Measurements from ENCODE around the gene ADCK2.
"Not testable (repeated sequence)": the region's sequence is repeated elsewhere in the genome, so short reads cannot be mapped to it uniquely, and the experiment has no call there.

Gene ADCK2

DNA sequence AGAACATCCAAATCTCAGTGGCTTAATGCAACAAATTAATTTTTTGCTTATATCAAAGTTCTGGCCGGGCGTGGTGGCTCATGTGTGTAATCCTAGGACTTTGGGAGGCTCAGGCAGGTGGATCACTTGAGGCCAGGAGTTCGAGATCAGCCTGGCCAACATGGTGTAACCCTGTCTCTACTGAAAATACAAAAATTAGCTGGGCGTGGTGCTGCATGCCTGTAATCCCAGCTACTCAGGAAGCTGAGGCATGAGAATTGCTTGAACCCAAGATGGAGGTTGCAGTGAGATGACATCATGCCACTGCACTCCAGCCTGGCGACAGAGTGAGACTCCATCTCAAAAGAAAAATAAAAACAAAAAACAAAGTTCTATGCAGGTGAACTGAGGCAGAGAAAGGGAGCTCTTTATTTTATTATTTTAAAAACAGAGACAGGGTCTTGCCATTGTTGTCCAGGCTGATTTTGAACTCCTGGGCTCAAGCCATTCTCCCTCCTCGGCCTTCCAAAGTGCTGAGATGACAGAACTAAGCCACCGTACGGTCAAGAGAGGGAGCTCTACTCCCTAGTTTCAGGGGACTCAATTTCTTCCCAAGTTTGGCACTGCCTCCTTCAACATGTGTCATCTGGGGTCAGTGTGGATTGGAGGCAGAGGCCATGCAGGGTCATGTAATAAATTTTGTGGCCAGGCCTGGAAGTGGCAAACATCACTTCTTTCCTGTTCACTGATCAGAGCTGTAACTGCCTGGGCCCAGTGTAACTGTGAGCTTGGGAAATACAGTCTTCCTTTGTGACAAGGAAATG lies 2.4 kb downstream of the ADCK2 start:
- Histone ChIP-seq H3K27me3 (ENCODE audit: control insufficient read depth, insufficient read depth, low read length) (no peaks in the 10 kb centered on the region), H3K4me3 (ENCODE audit: low read length) (no peak overlapping the region), H3K36me3 (ENCODE audit: control insufficient read depth, insufficient read depth, low read length) (no peaks in the 10 kb centered on the region), H3K9me3 (ENCODE audit: control insufficient read depth, insufficient read depth, low read length) (no peaks in the 10 kb centered on the region), H3K27ac (ENCODE audit: low read length) (no peak overlapping the region), H3K4me1 (ENCODE audit: control insufficient read depth, insufficient read depth, low read length) (peaks cover 3% of the 10 kb centered on the region; the same call in 1 of the 2 replicates)
- no peak for DNase-seq (ENCODE audit: low read depth, low spot score)
- no CpG with 5 or more reads among the region's 8 CpGs for WGBS (ENCODE audit: insufficient coverage, insufficient read length)

DNA sequence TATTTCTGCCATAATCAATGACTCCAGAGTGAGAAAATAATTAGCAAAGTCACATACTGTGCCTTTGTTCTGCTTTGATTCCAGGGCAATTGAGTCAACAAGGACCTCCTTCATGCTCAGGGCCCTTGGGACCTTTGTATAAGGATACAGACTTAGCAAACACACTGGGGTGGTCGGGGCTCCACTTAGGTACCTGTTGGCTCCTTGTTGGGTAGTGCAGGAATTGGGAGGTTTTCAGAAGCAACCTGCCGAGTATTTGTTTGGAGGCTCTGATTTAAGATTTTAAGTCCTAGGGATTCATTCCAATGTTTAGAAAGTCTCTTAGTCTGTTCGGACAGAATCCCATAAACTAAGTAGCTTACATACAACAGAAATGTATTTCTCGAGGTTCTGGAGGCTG lies 3.0 kb downstream of the ADCK2 start:
- WGBS (ENCODE audit: insufficient coverage, insufficient read length) = no CpG with 5 or more reads among the region's 4 CpGs
- H3K9me3 ChIP-seq (ENCODE audit: control insufficient read depth, insufficient read depth, low read length) = no peaks in the 10 kb centered on the region
- no peaks in the 10 kb centered on the region for H3K36me3 ChIP-seq (ENCODE audit: control insufficient read depth, insufficient read depth, low read length)
- DNase-seq (ENCODE audit: low read depth, low spot score) = no peak
- no peak overlapping the region for H3K27ac ChIP-seq (ENCODE audit: low read length)
- H3K27me3 ChIP-seq (ENCODE audit: control insufficient read depth, insufficient read depth, low read length) = no peaks in the 10 kb centered on the region
- H3K4me1 ChIP-seq (ENCODE audit: control insufficient read depth, insufficient read depth, low read length) = peaks cover 3% of the 10 kb centered on the region; the same call in 1 of the 2 replicates
- H3K4me3 ChIP-seq (ENCODE audit: low read length) = no peak overlapping the region

DNA sequence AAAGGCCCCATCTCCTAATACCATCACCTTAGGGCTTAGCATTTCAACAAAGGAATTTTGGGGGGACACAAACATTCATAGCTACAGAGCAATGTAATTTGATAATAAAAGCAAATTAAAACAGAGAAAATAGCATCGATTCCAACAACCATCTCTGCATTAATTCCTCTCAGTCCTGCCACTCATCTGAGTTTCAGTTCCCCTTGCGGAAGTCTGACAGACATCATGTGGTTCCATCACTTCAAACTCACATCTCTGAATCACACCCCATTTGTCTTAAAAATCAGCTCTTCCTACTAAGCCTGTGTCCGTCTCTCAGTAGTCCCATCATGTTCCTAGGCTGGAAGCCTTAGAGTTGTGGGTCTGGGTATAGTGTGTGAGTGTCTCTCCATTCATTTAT lies 3.6 kb downstream of the ADCK2 start:
- no CpG with 5 or more reads among the region's 3 CpGs for WGBS (ENCODE audit: insufficient coverage, insufficient read length)
- DNase-seq (ENCODE audit: low read depth, low spot score) = no peak

DNA sequence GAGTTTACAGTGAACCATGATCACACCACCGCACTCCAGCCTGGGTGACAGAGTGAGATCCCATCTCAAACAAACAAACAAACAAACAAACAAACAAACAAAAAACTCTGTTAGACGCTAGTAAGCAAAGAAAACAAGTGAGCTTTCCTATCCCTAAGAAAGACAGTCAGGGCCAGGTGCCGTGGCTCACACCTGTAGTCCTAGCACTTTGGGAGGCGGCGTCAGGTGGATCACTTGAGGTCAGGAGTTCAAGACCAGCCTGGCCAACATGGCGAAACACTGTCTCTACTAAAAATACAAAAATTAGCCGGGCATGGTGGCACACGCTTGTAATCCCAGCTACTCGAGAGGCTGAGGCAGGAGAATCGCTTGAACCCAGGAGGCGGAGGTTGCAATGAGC lies 4.2 kb downstream of the ADCK2 start:
- not testable (repeated sequence) for H3K36me3 ChIP-seq (ENCODE audit: control insufficient read depth, insufficient read depth, low read length); H3K27ac ChIP-seq (ENCODE audit: low read length); H3K4me3 ChIP-seq (ENCODE audit: low read length); H3K9me3 ChIP-seq (ENCODE audit: control insufficient read depth, insufficient read depth, low read length); H3K27me3 ChIP-seq (ENCODE audit: control insufficient read depth, insufficient read depth, low read length); H3K4me1 ChIP-seq (ENCODE audit: control insufficient read depth, insufficient read depth, low read length); DNase-seq (ENCODE audit: low read depth, low spot score)
- WGBS (ENCODE audit: insufficient coverage, insufficient read length) = no CpG with 5 or more reads among the region's 11 CpGs

More for the DNA sequence above, 3.6 kb downstream of the ADCK2 start:
- H3K36me3 ChIP-seq (ENCODE audit: control insufficient read depth, insufficient read depth, low read length) = no peaks in the 10 kb centered on the region
- H3K4me3 ChIP-seq (ENCODE audit: low read length) = no peak overlapping the region
- no peak overlapping the region for H3K27ac ChIP-seq (ENCODE audit: low read length)
- no peaks in the 10 kb centered on the region for H3K9me3 ChIP-seq (ENCODE audit: control insufficient read depth, insufficient read depth, low read length)
- peaks cover 3% of the 10 kb centered on the region; the same call in 1 of the 2 replicates for H3K4me1 ChIP-seq (ENCODE audit: control insufficient read depth, insufficient read depth, low read length)
- no peaks in the 10 kb centered on the region for H3K27me3 ChIP-seq (ENCODE audit: control insufficient read depth, insufficient read depth, low read length)

DNA sequence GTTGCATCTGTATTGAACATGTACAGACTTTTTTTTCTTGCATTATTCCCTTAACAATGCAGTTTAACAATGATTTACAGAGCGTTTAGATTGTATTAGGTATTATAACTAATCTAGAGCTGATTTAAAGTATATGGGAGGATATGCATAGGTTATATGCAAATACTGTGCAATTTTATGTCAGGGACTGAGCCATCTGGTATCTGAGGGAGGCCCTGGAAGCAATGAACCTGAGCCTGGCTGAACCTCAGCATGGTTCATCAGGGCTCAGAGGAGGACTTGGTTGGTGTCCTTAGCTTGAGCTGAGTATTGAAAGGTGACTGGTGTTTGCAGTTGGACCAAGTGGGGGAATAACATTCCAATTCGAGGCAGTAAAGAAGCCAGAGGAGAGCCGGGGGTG lies 4.8 kb downstream of the ADCK2 start:
- WGBS (ENCODE audit: insufficient coverage, insufficient read length) = no CpG with 5 or more reads among the region's 3 CpGs
- H3K4me1 ChIP-seq (ENCODE audit: control insufficient read depth, insufficient read depth, low read length) = no peaks in the 10 kb centered on the region
- no peaks in the 10 kb centered on the region for H3K9me3 ChIP-seq (ENCODE audit: control insufficient read depth, insufficient read depth, low read length)
- DNase-seq (ENCODE audit: low read depth, low spot score) = no peak
- H3K27ac ChIP-seq (ENCODE audit: low read length) = no peak overlapping the region
- no peaks in the 10 kb centered on the region for H3K36me3 ChIP-seq (ENCODE audit: control insufficient read depth, insufficient read depth, low read length)
- no peak overlapping the region for H3K4me3 ChIP-seq (ENCODE audit: low read length)
- no peaks in the 10 kb centered on the region for H3K27me3 ChIP-seq (ENCODE audit: control insufficient read depth, insufficient read depth, low read length)

DNA sequence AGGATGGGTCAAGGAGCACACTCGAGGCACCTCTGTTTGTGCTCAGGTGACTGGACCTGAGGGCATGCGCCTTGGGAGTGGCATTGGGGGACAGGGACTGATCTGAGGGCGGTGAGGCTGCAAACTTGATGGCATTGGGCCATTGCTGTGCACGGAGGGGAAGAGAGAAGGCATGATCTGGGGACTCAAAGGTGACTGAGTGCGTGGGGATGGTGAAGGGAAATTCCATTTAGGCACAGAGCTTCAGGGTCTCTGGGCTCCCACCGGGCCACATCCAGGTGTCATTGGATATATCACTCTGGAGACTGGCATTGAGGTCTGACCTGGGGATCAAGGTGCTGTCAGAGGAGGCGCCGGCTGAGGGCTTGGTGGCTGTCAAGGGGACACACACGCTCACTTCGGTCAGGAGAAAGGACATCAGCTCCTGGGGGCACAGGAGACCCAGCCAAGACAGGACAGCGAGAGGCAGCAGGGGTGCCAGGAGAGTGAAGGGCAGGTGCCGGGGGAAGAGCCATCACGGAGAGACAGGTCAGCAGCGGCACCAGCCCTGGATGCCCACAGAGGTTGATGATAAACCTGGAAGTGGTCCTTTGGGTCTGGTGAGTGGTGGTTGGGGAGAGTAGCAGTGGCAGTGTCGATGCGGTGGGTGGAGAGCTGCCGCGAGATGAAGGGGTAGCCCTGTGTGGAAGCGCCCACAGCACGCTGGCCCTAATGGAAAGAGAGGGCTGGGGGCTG lies 5.5 kb downstream of the ADCK2 start:
- no peak overlapping the region for H3K4me3 ChIP-seq (ENCODE audit: low read length)
- WGBS (ENCODE audit: insufficient coverage, insufficient read length) = no CpG with 5 or more reads among the region's 20 CpGs
- H3K27me3 ChIP-seq (ENCODE audit: control insufficient read depth, insufficient read depth, low read length) = no peaks in the 10 kb centered on the region
- DNase-seq (ENCODE audit: low read depth, low spot score) = no peak
- H3K27ac ChIP-seq (ENCODE audit: low read length) = no peak overlapping the region
- H3K36me3 ChIP-seq (ENCODE audit: control insufficient read depth, insufficient read depth, low read length) = no peaks in the 10 kb centered on the region
- no peaks in the 10 kb centered on the region for H3K4me1 ChIP-seq (ENCODE audit: control insufficient read depth, insufficient read depth, low read length)
- H3K9me3 ChIP-seq (ENCODE audit: control insufficient read depth, insufficient read depth, low read length) = no peaks in the 10 kb centered on the region

DNA sequence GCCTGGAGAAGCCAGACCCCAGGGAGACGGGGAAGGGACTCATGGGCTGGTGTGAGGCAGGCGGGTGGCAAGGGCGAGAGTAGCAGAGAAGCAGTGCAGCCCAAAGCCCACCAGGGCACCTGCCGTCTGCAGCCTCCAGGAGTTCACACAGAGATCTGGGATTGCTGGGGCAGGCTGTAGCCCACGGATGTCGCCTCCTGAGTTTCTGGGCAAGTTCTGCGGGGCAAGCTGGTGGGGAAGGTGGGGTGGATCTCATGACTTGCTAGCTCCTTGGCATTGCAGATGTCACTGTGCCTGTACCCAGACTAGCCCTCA lies 6.0 kb downstream of the ADCK2 start:
- H3K36me3 ChIP-seq (ENCODE audit: control insufficient read depth, insufficient read depth, low read length) = no peaks in the 10 kb centered on the region
- DNase-seq (ENCODE audit: low read depth, low spot score) = no peak

DNA sequence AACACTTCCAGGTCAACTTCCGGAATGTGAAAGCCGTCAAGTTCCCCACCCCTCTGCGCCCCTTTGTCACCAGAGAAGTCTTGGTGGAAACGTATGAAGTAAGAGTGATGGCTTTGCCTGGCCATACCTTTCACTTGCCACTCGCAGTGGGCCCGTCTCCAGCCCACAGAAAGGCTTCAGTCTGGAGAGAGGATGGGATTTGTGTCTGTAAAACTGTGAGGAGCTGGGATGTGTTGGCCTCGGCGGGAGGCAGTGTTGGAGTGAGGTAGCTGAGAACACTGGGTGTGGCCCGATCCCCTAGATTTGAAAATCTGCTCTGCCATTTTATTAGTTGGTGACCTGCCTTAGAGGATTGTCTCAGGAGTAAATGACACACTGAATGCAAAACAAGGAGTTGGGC lies 6.4 kb downstream of the ADCK2 start:
- Histone ChIP-seq H3K4me3 (ENCODE audit: low read length) (no peak overlapping the region), H3K27ac (ENCODE audit: low read length) (no peak overlapping the region), H3K4me1 (ENCODE audit: control insufficient read depth, insufficient read depth, low read length) (no peaks in the 10 kb centered on the region), H3K36me3 (ENCODE audit: control insufficient read depth, insufficient read depth, low read length) (no peaks in the 10 kb centered on the region), H3K27me3 (ENCODE audit: control insufficient read depth, insufficient read depth, low read length) (no peaks in the 10 kb centered on the region), H3K9me3 (ENCODE audit: control insufficient read depth, insufficient read depth, low read length) (no peaks in the 10 kb centered on the region)
- no CpG with 5 or more reads among the region's 9 CpGs for WGBS (ENCODE audit: insufficient coverage, insufficient read length)
- no peak for DNase-seq (ENCODE audit: low read depth, low spot score)

More for the DNA sequence above, 6.0 kb downstream of the ADCK2 start:
- no peak overlapping the region for H3K4me3 ChIP-seq (ENCODE audit: low read length)
- no peak overlapping the region for H3K27ac ChIP-seq (ENCODE audit: low read length)
- no CpG with 5 or more reads among the region's 7 CpGs for WGBS (ENCODE audit: insufficient coverage, insufficient read length)
- no peaks in the 10 kb centered on the region for H3K27me3 ChIP-seq (ENCODE audit: control insufficient read depth, insufficient read depth, low read length)
- H3K9me3 ChIP-seq (ENCODE audit: control insufficient read depth, insufficient read depth, low read length) = no peaks in the 10 kb centered on the region
- no peaks in the 10 kb centered on the region for H3K4me1 ChIP-seq (ENCODE audit: control insufficient read depth, insufficient read depth, low read length)

DNA sequence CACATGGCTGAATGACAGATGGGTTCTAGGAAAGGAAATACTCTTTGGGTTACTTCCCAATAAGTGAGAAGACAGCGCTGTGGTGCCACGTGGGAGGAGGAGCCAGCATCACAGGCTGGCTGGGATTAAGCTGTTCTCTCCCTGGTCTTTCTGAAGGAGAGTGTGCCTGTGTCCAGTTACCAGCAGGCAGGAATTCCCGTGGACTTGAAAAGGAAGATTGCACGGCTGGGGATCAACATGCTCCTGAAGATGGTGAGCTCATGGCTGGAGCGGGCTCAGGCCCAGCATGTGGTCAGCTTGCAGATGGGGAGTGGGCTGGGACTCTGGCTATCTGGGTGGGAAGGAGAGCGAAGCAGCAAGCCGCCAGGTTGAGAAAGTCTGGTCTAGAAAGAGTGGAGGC lies 8.1 kb downstream of the ADCK2 start:
- no peaks in the 10 kb centered on the region for H3K36me3 ChIP-seq (ENCODE audit: control insufficient read depth, insufficient read depth, low read length)
- no peak for DNase-seq (ENCODE audit: low read depth, low spot score)

DNA sequence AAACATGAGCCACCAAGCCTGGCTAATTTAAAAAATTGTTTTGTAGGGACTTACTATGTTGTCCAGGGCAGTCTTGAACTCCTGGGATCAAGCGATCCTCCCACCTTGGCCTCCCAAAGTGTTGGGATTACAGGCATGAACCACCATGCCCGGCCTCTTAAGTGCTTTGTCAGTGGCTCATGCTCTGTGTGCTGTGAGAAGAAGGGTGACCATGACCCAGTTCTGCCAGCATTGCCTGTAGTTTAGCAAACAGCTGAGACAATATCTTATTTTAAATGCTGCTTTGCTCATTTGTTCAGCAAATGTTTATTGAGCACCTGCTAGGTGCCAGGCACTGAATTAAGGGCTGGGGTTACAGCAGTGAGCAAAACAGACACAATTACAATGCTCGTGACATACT lies 9.0 kb downstream of the ADCK2 start:
- H3K27me3 ChIP-seq (ENCODE audit: control insufficient read depth, insufficient read depth, low read length) = no peaks in the 10 kb centered on the region

More for the DNA sequence above, 8.1 kb downstream of the ADCK2 start:
- H3K4me3 ChIP-seq (ENCODE audit: low read length) = no peak overlapping the region
- WGBS (ENCODE audit: insufficient coverage, insufficient read length) = no CpG with 5 or more reads among the region's 7 CpGs
- H3K27me3 ChIP-seq (ENCODE audit: control insufficient read depth, insufficient read depth, low read length) = no peaks in the 10 kb centered on the region
- H3K27ac ChIP-seq (ENCODE audit: low read length) = no peak overlapping the region
- H3K4me1 ChIP-seq (ENCODE audit: control insufficient read depth, insufficient read depth, low read length) = no peaks in the 10 kb centered on the region
- H3K9me3 ChIP-seq (ENCODE audit: control insufficient read depth, insufficient read depth, low read length) = no peaks in the 10 kb centered on the region

More for the DNA sequence above, 9.0 kb downstream of the ADCK2 start:
- no peaks in the 10 kb centered on the region for H3K36me3 ChIP-seq (ENCODE audit: control insufficient read depth, insufficient read depth, low read length)
- no peaks in the 10 kb centered on the region for H3K4me1 ChIP-seq (ENCODE audit: control insufficient read depth, insufficient read depth, low read length)
- no peak overlapping the region for H3K27ac ChIP-seq (ENCODE audit: low read length)
- no peak overlapping the region for H3K4me3 ChIP-seq (ENCODE audit: low read length)
- no peak for DNase-seq (ENCODE audit: low read depth, low spot score)
- WGBS (ENCODE audit: insufficient coverage, insufficient read length) = no CpG with 5 or more reads among the region's 3 CpGs
- H3K9me3 ChIP-seq (ENCODE audit: control insufficient read depth, insufficient read depth, low read length) = no peaks in the 10 kb centered on the region
